ENCODE measurements around the gene EPAS1.
"Not testable (repeated sequence)": the region's sequence is repeated elsewhere in the genome, so short reads cannot be mapped to it uniquely, and the experiment has no call there.

The EPAS1 gene

GRCh38 chr2:46384457-46384815, 87.2 kb downstream of the EPAS1 start:
- DNase-seq, result no peak

- DNase-seq, result peak; percentile 44
Measured at GRCh38 chr2:46385786-46386577, 88.8 kb downstream of the EPAS1 start.

GRCh38 chr2:46386763-46387162, 89.6 kb downstream of the EPAS1 start:
- DNase-seq, result no peak

GRCh38 chr2:46387292-46387691, 90.1 kb downstream of the EPAS1 start:
- no peak for DNase-seq

GRCh38 chr2:46387886-46388515, 90.8 kb downstream of the EPAS1 start:
- no peak for DNase-seq

- no peak for DNase-seq
Measured at GRCh38 chr2:46388881-46389280, 91.7 kb downstream of the EPAS1 start.

GRCh38 chr2:46389417-46389916, 92.3 kb downstream of the EPAS1 start:
- DNase-seq, result no peak

- no peak for DNase-seq
Measured at GRCh38 chr2:46390036-46390435, 92.8 kb downstream of the EPAS1 start.

GRCh38 chr2:46390901-46391395, 93.7 kb downstream of the EPAS1 start:
- no peak for DNase-seq

- no peak for DNase-seq
Measured at GRCh38 chr2:46392561-46393346, 95.5 kb downstream of the EPAS1 start.

- no peak for DNase-seq
Measured at GRCh38 chr2:46393347-46393820, 96.2 kb downstream of the EPAS1 start.

GRCh38 chr2:46393865-46394264, 96.7 kb downstream of the EPAS1 start:
- no peak for DNase-seq

GRCh38 chr2:46394649-46395510, 97.7 kb downstream of the EPAS1 start:
- no peak for DNase-seq

- not testable (repeated sequence) for DNase-seq
Measured at GRCh38 chr2:46395730-46396129, 98.5 kb downstream of the EPAS1 start.

- no peak for DNase-seq
Measured at GRCh38 chr2:46400016-46400415, 102.8 kb downstream of the EPAS1 start.

GRCh38 chr2:46402874-46403273, 105.7 kb downstream of the EPAS1 start:
- no peak for DNase-seq

- DNase-seq, result no peak
Measured at GRCh38 chr2:46404181-46404759, 107.1 kb downstream of the EPAS1 start.

- no peak for DNase-seq
Measured at GRCh38 chr2:46407852-46408455, 110.7 kb downstream of the EPAS1 start.

GRCh38 chr2:46409756-46410155, 112.5 kb downstream of the EPAS1 start:
- no peak for DNase-seq

- DNase-seq, result no peak
Measured at GRCh38 chr2:46410273-46411244, 113.4 kb downstream of the EPAS1 start.

Data from fibroblast of skin of back (primary cell).